KBM-7 (cell line): ENCODE data around the gene DUT.
"Not testable (repeated sequence)": the region's sequence is repeated elsewhere in the genome, so short reads cannot be mapped to it uniquely, and the experiment has no call there.

Experiments used
- DNase-seq: peaks from one replicate; pipeline ENCODE4 v3.0.0-alpha.2; 2015
- in situ Hi-C: fragments of 300-500 bp; cut with MboI; formaldehyde crosslinking; loops from 2 replicates; pipeline ENCODE4 v1.14.3; 2020; ENCODE audit warnings: low sequenced_read_pairs, low pct_unique_long_range_greater_than_20kb, mixed read lengths

DUT gene

GRCh38 chr15:48325400-48325799 lies 5.8 kb upstream of the DUT start:
- in situ Hi-C loops: no loop called here
- DNase-seq: no peak

GRCh38 chr15:48326180-48326579 lies 5.0 kb upstream of the DUT start:
- in situ Hi-C loops, DNase-seq: not testable (repeated sequence)

GRCh38 chr15:48330105-48330785 lies 984 bp upstream of the DUT start:
- in situ Hi-C loops: no loop called here
- DNase-seq: no peak

- in situ Hi-C loops: no loop called here
Observed at GRCh38 chr15:48331796-48332641, 790 bp downstream of the DUT start.

GRCh38 chr15:48332642-48333034 lies 1.4 kb downstream of the DUT start:
- in situ Hi-C loops: no loop called here
- no peak for DNase-seq

More at GRCh38 chr15:48331796-48332641, 790 bp downstream of the DUT start:
- peak; percentile 73 for DNase-seq

GRCh38 chr15:48333540-48333939 lies 2.3 kb downstream of the DUT start:
- in situ Hi-C loops: no loop called here
- no peak for DNase-seq

- DNase-seq: no peak
- in situ Hi-C loops: no loop called here
Observed at GRCh38 chr15:48334260-48334659, 3.0 kb downstream of the DUT start.

GRCh38 chr15:48336940-48337339 lies 5.7 kb downstream of the DUT start:
- DNase-seq: no peak
- in situ Hi-C loops: no loop called here

GRCh38 chr15:48337607-48338006 lies 6.4 kb downstream of the DUT start:
- no peak for DNase-seq
- in situ Hi-C loops: no loop called here

- in situ Hi-C loops: no loop called here
- no peak for DNase-seq
Observed at GRCh38 chr15:48340111-48340510, 8.9 kb downstream of the DUT start.

- no peak for DNase-seq
- in situ Hi-C loops: no loop called here
Observed at GRCh38 chr15:48343865-48344264, 12.6 kb downstream of the DUT start.

- in situ Hi-C loops: no loop called here
- no peak for DNase-seq
Observed at GRCh38 chr15:48345516-48345915, 14.3 kb downstream of the DUT start.

GRCh38 chr15:48352474-48353072 lies 21.3 kb downstream of the DUT start:
- DNase-seq: peak; percentile 64
- in situ Hi-C loops: loop anchor here (25.0 kb wide), 1 partner anchor 485 kb away; no protein-coding TSS in a partner anchor

GRCh38 chr15:48354694-48355303 lies 23.6 kb downstream of the DUT start:
- in situ Hi-C loops: loop anchor here (25.0 kb wide), 1 partner anchor 483 kb away; no protein-coding TSS in a partner anchor

GRCh38 chr15:48355377-48355776 lies 24.1 kb downstream of the DUT start:
- in situ Hi-C loops: loop anchor here (25.0 kb wide), 1 partner anchor 482 kb away; no protein-coding TSS in a partner anchor

More at GRCh38 chr15:48354694-48355303, 23.6 kb downstream of the DUT start:
- no peak for DNase-seq

GRCh38 chr15:48358229-48359152 lies 27.3 kb downstream of the DUT start:
- no peak for DNase-seq
- in situ Hi-C loops: loop anchor here (25.0 kb wide), 1 partner anchor 479 kb away; no protein-coding TSS in a partner anchor

More at GRCh38 chr15:48355377-48355776, 24.1 kb downstream of the DUT start:
- DNase-seq: no peak

- in situ Hi-C loops: loop anchor here (25.0 kb wide), 1 partner anchor 476 kb away; no protein-coding TSS in a partner anchor
- no peak for DNase-seq
Observed at GRCh38 chr15:48360841-48361240, 29.6 kb downstream of the DUT start.

GRCh38 chr15:48361685-48362084 lies 30.5 kb downstream of the DUT start:
- in situ Hi-C loops: loop anchor here (25.0 kb wide), 1 partner anchor 476 kb away; no protein-coding TSS in a partner anchor
- no peak for DNase-seq
